Muscle of arm (tissue), 12 donors: Measurements from ENCODE around the gene KIAA1958. TPM values are rescaled to one million over a fixed set of nuclear protein-coding genes. Genes with fewer than 3 reads are reported as not detected.
"Not testable (repeated sequence)": the region's sequence is repeated elsewhere in the genome, so short reads cannot be mapped to it uniquely, and the experiment has no call there.

Source experiments
- DNase-seq: peaks from one replicate; pipeline ENCODE4 v3.0.0-alpha.2; 2013
- polyA plus RNA-seq, 12 donors: library from polyadenylated mRNA; unstranded; fragments of 120-200 nt; gene quantifications; one replicate each; pipeline ENCODE4 v1.2.1, GENCODE V29; 2013; ENCODE audit not compliant: insufficient read length in 12 of 12

KIAA1958 gene
- polyA plus RNA-seq, 12 donors, result 2.9 to 5.8 (median 3.8) TPM; not detected in 1

DNA sequence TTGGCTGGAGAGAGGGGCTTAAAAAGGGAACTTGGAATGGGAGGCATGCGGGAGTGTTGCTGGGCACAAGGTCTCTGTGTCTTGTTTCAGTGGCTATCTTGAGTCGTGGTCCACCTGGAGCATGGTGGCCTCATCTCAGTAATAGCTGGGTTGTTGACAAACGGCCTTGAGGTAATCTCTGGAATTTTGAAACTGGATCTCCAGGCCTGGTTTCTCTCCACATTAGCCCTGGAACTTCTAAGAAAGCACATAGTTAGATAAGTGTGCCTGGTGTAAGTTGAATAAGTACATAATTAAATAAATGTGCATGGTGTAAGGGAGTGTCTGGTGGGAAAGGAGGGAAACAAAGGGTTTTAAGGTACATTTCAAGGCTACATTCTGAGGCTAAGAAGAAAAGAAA, 169.0 kb downstream of the KIAA1958 start:
- DNase-seq, result no peak

- no peak for DNase-seq
Measured at GRCh38 chr9:112659906-112660305, 173.3 kb downstream of the KIAA1958 start.

GRCh38 chr9:112663681-112664080, 177.1 kb downstream of the KIAA1958 start:
- no peak for DNase-seq

DNA sequence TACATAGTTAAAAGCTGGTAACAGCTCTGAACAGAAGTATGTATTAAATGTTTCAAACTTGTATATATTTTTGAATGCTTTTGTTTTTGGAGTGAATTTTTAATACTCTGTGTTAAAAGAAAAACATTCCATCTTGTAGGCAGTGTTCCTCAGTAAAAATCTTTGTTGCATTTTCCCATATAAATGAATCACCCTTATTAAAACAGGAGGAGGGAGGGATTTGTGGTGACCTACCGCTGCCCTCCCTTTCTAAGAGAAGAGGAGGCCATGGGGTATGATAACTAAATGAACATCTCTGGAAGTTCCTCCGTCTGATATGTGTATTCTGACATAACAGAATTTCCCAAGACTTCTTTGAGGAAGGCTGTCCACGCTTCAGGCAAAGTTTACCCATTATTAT, 177.9 kb downstream of the KIAA1958 start:
- DNase-seq, result no peak

DNA sequence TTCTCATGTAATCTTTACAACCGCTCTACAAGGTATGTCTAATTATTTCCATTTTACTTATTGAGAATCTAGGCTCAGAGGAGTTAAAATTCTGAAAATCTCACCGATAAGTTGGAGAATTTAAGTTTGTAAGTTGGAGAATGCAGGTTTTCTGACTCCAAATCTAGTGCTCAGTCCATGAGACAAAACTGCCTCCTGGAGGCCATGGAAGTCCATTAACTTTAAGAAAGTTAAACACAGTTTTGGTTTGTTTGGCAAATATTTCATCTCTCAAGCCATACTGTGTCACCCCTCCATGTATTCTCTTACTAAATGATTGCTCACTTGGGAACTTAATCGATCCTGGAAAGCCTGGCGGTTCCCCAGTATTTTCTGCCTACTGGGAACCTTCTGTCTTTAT, 178.7 kb downstream of the KIAA1958 start:
- peak; percentile 20 for DNase-seq

DNA sequence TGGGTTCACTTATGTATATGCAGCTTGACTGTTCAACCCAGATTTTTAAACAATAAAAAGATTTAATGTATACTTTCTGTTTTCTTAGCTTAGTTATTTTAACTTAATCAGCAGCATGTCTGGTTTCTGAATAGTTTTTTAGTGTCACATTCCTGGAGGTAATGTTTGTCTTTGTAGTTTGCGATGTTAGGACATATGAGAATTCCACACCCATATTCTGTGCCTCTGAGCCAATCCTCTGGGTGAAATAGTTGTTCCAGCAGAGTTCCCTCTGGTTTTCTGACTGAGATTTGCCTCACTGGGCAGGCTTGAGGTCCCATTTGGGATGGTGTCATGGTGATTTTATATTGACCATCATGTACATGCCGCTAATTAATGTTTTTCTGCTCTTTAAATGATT, 182.7 kb downstream of the KIAA1958 start:
- no peak for DNase-seq

DNA sequence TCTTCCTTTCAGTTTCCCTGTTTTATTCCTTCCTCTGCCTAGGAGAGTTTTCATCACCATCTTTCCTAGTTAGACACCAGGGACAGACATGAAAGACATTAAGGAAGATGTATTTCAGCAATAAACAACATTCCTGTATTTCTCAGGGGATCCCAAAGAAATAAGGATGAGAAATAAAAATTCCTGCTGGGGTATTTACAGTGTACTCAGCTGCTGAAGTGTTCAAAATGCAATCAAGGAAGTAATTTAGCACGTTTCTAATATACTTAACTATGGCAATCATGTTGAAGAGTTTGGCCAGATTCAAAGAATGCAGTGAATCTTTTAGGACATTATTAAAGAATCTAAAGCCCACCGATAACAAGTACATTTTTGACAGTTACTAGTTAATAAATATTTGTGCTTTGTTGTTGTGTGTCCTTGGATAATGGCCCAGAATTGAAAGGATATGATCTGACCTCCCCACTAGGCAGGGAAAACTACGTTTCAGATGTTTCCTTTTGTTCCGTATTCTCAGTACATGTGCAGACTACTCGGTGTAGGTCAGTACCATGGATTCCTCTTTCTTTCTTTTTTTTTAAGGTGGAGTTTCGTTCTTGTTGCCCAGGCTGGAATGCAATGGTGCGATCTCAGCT, 184.5 kb downstream of the KIAA1958 start:
- DNase-seq, result no peak

DNA sequence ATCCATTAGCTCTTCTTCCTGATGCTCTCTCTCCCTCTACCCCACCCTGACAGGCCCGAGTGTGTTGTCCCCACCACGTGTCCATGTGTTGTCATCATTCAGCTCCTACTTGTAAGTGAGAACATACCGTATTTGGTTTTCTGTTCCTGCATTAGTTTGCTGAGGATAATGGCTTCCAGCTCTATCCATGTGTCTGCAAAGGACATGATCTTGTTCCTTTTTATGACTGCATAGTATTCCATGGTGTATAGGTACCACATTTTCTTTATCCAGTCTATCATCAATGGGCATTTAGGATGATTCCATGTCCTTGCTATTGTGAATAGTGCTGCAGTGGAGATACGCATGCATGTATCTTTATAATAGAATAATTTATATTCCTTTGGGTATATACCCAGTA, 186.6 kb downstream of the KIAA1958 start:
- DNase-seq, result not testable (repeated sequence)

- DNase-seq, result no peak
Measured at GRCh38 chr9:112677040-112677439, 190.4 kb downstream of the KIAA1958 start.

- DNase-seq, result no peak
Measured at GRCh38 chr9:112680731-112681402, 194.2 kb downstream of the KIAA1958 start.

DNA sequence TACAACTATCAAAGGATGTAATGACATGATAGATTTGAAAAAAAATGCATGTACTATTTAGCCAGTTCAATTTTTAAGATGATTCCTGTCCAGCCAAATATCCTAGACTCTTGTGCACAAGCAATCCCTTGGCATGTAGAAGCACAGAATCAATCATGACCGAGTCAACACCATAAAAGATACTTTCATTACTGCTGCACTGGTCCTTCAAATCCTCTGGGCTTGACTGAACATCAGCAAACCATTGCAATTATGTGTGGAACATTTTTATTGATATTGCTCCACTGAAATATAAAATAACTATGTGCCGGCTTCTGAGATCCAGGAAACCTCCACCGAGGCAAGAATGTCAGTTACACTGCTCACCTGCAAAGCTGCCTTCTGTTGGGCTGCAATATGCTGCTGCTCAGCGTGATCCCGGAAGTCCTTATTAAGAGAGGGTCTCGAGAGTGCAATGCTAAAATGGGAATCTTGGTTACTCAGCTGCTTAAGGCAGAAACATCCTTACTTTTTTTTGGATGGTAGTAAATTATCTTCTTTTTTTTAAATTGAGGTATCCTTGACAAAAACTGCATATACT, 202.6 kb downstream of the KIAA1958 start:
- peak; percentile 21 for DNase-seq

DNA sequence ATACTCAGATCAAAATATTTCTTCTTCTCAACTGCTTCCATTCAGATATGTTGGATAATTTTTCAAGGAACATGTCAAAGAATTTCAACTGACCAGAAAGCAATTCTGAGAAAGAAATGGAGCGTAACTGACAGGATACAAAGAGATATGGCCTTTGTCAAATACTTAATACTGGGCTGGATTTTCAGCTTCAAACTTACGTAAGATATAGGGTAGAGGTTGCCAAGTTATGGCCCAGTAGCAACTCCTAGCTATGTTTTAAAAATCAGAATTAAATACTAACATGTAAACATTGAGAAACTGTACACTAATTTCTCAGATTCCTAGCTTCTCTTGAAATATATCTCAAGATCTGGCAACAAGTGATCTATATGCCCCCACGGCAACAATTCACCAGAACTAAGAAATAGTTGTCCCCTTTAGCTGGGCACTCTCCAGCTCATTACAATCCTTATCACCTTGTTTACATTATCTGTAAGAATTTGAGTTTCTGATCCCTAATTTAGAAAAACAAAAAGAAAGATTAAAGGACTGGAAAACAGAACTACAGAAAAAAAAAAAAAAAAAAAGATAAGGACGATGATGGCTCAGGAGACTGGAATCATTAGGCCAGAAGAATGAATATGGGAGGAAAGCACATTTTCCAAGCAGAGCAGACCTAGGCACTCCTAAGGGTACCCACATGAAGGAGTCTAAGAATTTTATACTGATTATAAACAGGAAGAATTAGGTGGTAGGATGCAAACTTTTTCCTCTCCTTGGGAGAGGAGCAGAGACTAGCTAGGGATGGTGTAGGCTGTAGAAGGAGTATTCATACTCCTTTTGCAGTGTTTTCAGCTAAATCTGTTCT, 208.3 kb downstream of the KIAA1958 start:
- DNase-seq, result no peak

DNA sequence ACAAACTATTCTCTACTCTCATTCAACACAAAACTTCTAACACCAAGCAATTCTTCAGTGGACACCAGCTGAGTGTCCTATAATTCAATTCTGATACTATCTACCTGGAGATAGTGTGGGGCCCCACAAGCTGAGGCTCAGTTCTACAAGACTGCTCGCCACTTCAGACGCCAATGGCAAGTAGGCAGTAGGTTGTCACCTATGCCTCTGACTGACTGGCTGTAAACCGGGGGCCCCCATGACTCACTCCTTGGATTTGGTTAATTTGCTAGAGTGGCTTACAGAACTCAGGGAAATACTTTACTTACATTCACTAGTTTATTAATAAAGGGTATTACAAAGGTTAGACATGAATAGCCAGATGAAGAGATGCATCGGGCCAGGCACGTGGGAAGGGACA, 209.8 kb downstream of the KIAA1958 start:
- DNase-seq, result no peak

DNA sequence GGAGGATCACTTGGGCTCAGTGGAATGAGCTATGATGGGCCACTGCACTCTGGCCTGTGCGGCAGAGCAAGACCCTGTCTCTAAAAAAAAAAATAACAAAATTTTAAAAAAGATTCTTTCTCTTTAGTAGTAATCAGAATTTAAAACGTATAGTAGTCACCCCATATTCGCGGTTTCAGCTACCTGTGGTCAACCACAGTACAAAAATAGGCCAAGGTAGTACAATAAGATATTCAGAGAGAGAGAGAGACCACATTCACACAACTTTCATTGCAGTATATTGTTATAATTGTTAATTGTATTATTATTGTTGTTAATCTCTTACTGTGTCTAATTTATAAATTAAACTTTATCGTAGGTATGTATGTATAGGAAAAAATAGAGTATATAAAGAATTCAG, 212.6 kb downstream of the KIAA1958 start:
- DNase-seq, result no peak

DNA sequence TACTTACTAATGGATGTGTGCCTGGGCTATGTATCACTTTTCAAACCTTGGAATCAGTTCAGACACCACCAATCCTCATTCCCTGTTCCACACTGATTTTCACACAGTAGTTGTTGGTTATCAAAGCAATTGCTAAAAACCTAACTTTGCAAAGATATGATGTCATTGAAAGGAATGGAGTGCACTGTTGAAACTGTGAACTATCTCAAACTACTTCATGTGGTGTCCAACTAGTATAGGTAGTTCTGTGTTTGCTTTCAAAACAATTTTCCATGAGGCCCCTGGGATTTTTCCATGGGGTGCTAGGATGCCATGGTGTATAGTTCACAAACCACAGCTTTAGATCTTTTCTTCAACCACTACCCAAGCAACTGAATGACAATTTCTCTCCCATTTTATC, 213.5 kb downstream of the KIAA1958 start:
- no peak for DNase-seq

DNA sequence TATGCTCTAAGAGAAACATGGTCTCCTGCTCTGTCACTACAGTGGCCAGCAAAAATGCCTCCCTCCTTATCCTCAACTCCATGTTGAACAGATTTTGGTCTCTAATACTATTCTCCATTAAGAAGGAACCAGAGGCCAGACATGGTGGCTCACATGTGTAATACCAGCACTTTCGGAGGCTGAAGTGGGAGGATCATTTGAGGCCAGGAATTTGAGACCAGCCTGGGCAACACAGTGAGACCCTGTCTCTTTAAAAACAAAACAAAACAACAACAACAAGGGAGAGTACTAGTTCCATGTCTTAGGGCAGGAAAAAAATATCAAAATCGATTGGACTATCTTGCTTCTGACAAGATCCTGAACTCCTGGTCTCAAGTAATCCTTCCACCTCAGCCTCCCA, 216.7 kb downstream of the KIAA1958 start:
- DNase-seq, result no peak

DNA sequence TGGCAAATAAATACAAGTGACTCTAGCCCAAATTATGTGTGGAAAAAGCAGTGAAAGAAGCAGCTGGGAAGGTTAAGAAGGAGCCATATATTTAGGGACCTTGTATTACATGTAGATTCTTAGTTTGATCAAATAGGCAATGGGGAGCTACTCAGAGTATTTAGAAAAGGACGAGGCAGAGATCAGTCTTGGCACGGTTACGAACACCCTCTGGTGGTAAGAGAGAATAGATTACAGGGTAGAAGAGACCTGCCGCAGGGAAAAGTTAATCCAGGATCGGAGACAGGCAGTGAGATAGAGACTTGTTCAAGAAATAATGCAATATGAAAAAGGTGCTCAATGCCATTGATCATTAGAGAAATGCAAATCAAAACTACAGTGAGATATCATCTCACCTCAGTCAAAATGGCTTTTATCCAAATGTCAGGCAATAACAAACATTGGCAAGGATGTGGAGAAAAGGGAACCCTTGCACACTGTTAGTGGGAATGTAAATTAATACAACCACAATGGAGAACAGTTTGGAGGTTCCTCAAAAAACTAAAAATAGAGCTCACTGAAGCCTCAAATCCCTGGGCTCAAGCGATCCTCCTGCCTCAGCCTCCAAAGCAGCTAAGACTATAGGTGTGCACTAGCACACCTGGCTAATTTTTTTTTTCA, 219.3 kb downstream of the KIAA1958 start:
- peak; percentile 11 for DNase-seq

DNA sequence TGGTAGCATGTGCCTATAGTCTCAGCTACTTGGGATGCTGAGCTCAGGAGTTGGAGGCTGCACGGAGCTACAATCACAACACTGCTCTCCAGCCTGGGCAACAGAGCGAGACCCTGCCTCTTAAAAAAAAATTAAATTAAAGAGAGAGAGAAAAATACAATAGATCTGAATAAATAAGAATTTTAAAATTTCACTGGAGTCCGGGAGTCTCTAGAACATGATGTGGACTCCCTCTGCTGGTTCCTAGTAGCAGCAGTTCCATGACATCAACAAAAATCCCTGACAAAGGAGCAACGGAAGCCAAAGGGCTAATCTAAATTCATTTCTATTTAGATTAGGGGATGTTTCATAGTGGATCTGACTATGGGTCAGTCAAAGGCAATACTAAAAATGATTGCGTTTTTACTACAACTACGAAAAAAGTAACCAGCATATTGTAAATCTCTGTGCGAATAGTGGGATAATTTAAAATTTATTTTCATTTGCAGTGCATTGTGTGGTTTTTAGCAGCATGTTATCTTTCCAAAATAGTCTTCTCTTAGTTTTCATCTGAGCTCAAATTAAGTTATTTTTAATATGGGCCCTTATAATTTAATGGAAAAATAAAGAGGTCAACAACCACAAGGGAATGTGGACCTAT, 224.5 kb downstream of the KIAA1958 start:
- DNase-seq, result peak; percentile 29

DNA sequence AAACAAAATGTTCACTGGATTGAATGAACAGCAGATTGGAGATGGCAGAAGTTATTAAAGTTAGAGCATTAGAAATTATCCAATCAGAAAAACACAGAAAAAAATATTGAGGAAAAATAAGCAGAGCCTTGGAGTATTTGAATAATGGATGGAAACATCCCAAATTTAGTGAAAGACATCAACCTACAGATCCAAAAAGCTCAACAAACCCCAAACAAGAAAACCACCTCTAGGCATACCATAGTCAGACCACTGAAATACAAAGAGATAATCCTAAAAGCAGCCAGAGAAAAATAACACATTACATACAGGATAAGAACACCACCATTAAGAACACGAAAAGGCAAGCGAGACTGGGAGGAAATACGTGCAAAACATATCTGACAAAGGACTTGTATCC, 226.1 kb downstream of the KIAA1958 start:
- DNase-seq, result no peak

DNA sequence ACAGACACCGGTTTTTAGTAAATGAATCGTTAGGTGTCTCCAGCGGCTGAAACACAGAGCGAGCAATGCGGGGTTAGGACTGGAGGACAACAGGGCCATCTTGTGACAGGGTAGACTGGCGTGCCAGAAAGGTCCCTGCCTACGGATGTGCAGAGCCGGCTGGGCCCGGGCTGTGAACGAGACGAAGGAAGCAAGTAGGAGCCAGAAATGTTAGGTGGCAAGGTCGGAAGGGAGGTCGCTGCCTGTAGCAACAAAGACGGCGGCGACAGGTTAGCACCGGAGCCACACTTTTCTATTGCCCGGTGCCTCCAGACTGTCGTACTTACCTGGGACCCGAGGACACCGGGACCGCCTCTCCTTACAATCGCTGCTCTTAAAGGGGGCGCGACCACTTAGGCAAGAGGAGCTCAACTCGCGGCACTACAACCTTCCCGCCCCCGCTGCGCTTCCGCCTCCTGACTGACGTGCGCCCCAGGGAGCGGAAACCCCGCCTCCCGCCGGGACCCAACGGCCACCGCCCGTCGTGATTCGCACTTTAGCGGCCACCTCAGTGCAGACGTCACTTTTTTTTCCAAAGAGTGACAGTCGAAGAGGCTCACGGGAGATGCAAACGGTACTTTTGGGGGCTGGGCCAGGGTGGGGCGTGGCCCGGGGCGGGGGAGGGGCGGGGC, 231.2 kb downstream of the KIAA1958 start, which contains the start of gene INIP:
Gene INIP (minus strand): TSS at position 457 of the 671 bp plus-strand sequence. CDS start 1,632 bp downstream, outside the sequence.
- peak; percentile 96 for DNase-seq
